GM12878 (cell line): ENCODE measurements around the gene RER1. TPM values are rescaled to one million over a fixed set of nuclear protein-coding genes. Genes with fewer than 3 reads are reported as not detected.

Experiments
- ATAC-seq: fragments of 200-7000 bp; cut with Tn5 transposase; 3 replicates; pipeline ENCODE4 v1.9.1; 2020; ENCODE audit warnings: mild to moderate bottlenecking, moderate library complexity
- BruUV-seq: library from RNA; stranded (reverse); fragments of 400-500 nt; replicated peaks from 2 replicates; lab custom pipeline; 2021; lab: Mats Ljungman, UMichigan
- CTCF ChIA-PET: fragments of 300-600 bp; sonication (Branson Sonifier 250); formaldehyde crosslinking; extraction: SDS; loops from one replicate; lab custom pipeline; 2021; ENCODE audit warnings: inconsistent platforms; lab: Yijun Ruan, JAX
- POLR2A ChIA-PET: fragments of 350-600 bp; formaldehyde crosslinking; extraction: SDS; loops from one replicate; lab custom pipeline; 2021; ENCODE audit warnings: inconsistent platforms; lab: Charles Lee
- RAD21 ChIA-PET: fragments of 300-600 bp; sonication (Branson Sonifier 250); formaldehyde crosslinking; loops from one replicate; lab custom pipeline; 2023; ENCODE audit warnings: antibody characterized with exemption; ENCODE audit not compliant: unreplicated experiment; lab: Charles Lee
- SMC1A ChIA-PET: fragments of 300-600 bp; sonication (Branson Sonifier 250); formaldehyde crosslinking; loops from one replicate; lab custom pipeline; 2023; ENCODE audit not compliant: unreplicated experiment, uncharacterized antibody; lab: Charles Lee
- DNase-seq: peaks from one replicate; pipeline ENCODE4 v3.0.0-alpha.2; 2011; ENCODE audit warnings: low read depth, low spot score
- FAIRE-seq: peaks from 3 replicates; lab custom pipeline; 2011; peaks lifted over from hg19 to GRCh38; lab: Jason Lieb, UNC
- H2AFZ ChIP-seq: 2 replicates; pipeline ENCODE4 v1.6.0; 2011; ENCODE audit warnings: low read depth, low read length, control low read depth; ENCODE audit not compliant: control insufficient read depth
- H3K27ac ChIP-seq: 2 replicates; pipeline ENCODE4 v1.5.1; 2011; ENCODE audit warnings: control low read depth; ENCODE audit not compliant: control insufficient read depth, insufficient read depth
- H3K27me3 ChIP-seq, 2 experiments: replicated peaks in 1 of 2; 2 replicates each; pipeline versions ENCODE4 v1.6.0 to v1.6.1; 2011; ENCODE audit warnings: low read length in 1 of 2; ENCODE audit not compliant: control insufficient read depth in 2 of 2, insufficient read depth in 2 of 2
- H3K36me3 ChIP-seq, 2 experiments: 2 replicates each; pipeline ENCODE4 v1.5.1; 2011; ENCODE audit warnings: low read length in 1 of 2; ENCODE audit not compliant: control insufficient read depth in 2 of 2, insufficient read depth in 2 of 2
- H3K4me1 ChIP-seq: 2 replicates; pipeline ENCODE4 v1.6.1; 2011; ENCODE audit warnings: mild to moderate bottlenecking, low read length, moderate library complexity, mixed read lengths; ENCODE audit not compliant: control insufficient read depth, insufficient read depth
- H3K4me2 ChIP-seq: 2 replicates; pipeline ENCODE4 v1.6.0; 2011; ENCODE audit warnings: control low read depth; ENCODE audit not compliant: control insufficient read depth, insufficient read depth
- H3K4me3 ChIP-seq: fragments of 200-600 bp; sonication (generic); 2 replicates; pipeline ENCODE4 v1.5.1; 2016
- H3K79me2 ChIP-seq: 2 replicates; pipeline ENCODE4 v1.6.0; 2011; ENCODE audit warnings: low read length; ENCODE audit not compliant: control insufficient read depth, insufficient read depth
- H3K9ac ChIP-seq: 2 replicates; pipeline ENCODE4 v1.8.0; 2011; ENCODE audit warnings: low read length, control low read depth, mixed read lengths; ENCODE audit not compliant: control insufficient read depth, insufficient read depth
- H3K9me3 ChIP-seq: replicated peaks from 3 replicates; pipeline ENCODE4 v1.5.1; 2011; ENCODE audit warnings: mild to moderate bottlenecking, low read length; ENCODE audit not compliant: control insufficient read depth, insufficient read depth
- H4K20me1 ChIP-seq: 2 replicates; pipeline ENCODE4 v1.6.0; 2011; ENCODE audit not compliant: control insufficient read depth, insufficient read depth
- ESRRA ChIP-seq: IDR thresholded peaks from 2 replicates; pipeline ENCODE4 v1.6.1; 2012; ENCODE audit warnings: mild to moderate bottlenecking, low read length, improper control_type of control experiment
- HDGF ChIP-seq: fragments of 450-650 bp; IDR thresholded peaks from 2 replicates; pipeline ENCODE4 v1.6.1; 2016; ENCODE audit warnings: antibody characterized with exemption
- IKZF2 ChIP-seq, 2 experiments: fragments of 450-650 bp; IDR thresholded peaks; 2 replicates each; pipeline ENCODE4 v1.6.1; 2017; ENCODE audit warnings: mild to moderate bottlenecking in 2 of 2, moderate library complexity in 2 of 2
- IRF4 ChIP-seq: IDR thresholded peaks from 2 replicates; pipeline ENCODE4 v1.6.1; 2011; ENCODE audit warnings: low read depth, low read length
- MYC ChIP-seq: IDR thresholded peaks from 2 replicates; pipeline ENCODE4 v1.6.1; 2011; ENCODE audit warnings: mild to moderate bottlenecking, low read length, moderate library complexity, inconsistent platforms; ENCODE audit not compliant: insufficient read depth, insufficient replicate concordance, insufficient read length, severe bottlenecking
- STAT3 ChIP-seq: IDR thresholded peaks from 2 replicates; pipeline ENCODE4 v1.6.1; 2011; ENCODE audit warnings: low read depth, low read length, improper control_type of control experiment
- WGBS: methylation state at CpG from one replicate; pipeline ENCODE4 v1.1.6; 2016; ENCODE audit warnings: low lambda C conversion rate; ENCODE audit not compliant: insufficient replicate concordance, insufficient coverage; ENCODE audit errors: missing lambda C conversion rate; 5-methylcytosine and 5-hydroxymethylcytosine counted together
- in situ Hi-C: fragments of 300-500 bp; cut with MboI; formaldehyde crosslinking; loops from 9 replicates; pipeline ENCODE4 v1.14.3; 2018; ENCODE audit warnings: mixed read lengths
- intact Hi-C: fragments of 100-400 bp; cut with micrococcal nuclease; formaldehyde crosslinking; loops from one replicate; pipeline ENCODE4 v1.14.2; 2022; ENCODE audit not compliant: unreplicated experiment
- polyA plus RNA-seq, 11 experiments: library from polyadenylated mRNA; depleted of rRNA in 4 of 11; unstranded in 6 of 11; stranded (reverse) in 5 of 11; fragments of >200 nt; fragmentation: Nextera tagmentation in 4 of 11; fragmentation: Illumina TruSeq in 1 of 11; extraction: Ambion mirVana in 4 of 11; extraction: Trizol in 1 of 11; gene quantifications; 1 replicate in 1 of 11; 2 replicates in 10 of 11; pipeline versions ENCODE4 v1.2.1 to v1.2.3, GENCODE V29; 2011 to 2016; ENCODE audit warnings: inconsistent platforms in 2 of 11, missing spikeins in 2 of 11, low read depth in 1 of 11
- total RNA-seq, 4 experiments: library from RNA; depleted of rRNA in 3 of 4; stranded (reverse); fragments of >200 nt in 3 of 4; fragmentation: Illumina TruSeq in 1 of 4; extraction: Trizol in 1 of 4; gene quantifications; 2 replicates each; pipeline versions ENCODE4 v1.2.1 to v1.2.3, GENCODE V29; 2013 to 2021
- TF ChIP-seq, protein P1 (sequence below): IDR thresholded peaks from 2 replicates; pipeline ENCODE4 v1.6.1; 2011; ENCODE audit warnings: borderline replicate concordance, low read depth, mild to moderate bottlenecking, moderate library complexity, low read length; ENCODE audit not compliant: insufficient read depth, poor library complexity, severe bottlenecking
- TF ChIP-seq, protein P2 (sequence below), 3 experiments: IDR thresholded peaks in 2 of 3; conservative IDR thresholded peaks in 1 of 3; 2 replicates each; pipeline ENCODE4 v1.5.1; 2011; ENCODE audit warnings: low read depth in 3 of 3, low read length in 3 of 3, mild to moderate bottlenecking in 3 of 3, control low read depth in 2 of 3, moderate library complexity in 2 of 3, inconsistent platforms in 1 of 3, mixed read lengths in 1 of 3; ENCODE audit not compliant: control insufficient read depth in 2 of 3, insufficient read depth in 1 of 3; ENCODE audit errors: extremely low read depth in 1 of 3
- TF ChIP-seq, protein P3 (sequence below): fragments of 150-350 bp; IDR thresholded peaks from 2 replicates; pipeline ENCODE4 v1.6.1; 2016; ENCODE audit warnings: low read depth, low read length

Gene RER1
- total and polyA plus RNA-seq, 10 of the 15 experiments (the other 5 are each of a cell fraction or from before 2014, with no cell fraction given) = 29.2 to 274 (median 136) TPM

DNA sequence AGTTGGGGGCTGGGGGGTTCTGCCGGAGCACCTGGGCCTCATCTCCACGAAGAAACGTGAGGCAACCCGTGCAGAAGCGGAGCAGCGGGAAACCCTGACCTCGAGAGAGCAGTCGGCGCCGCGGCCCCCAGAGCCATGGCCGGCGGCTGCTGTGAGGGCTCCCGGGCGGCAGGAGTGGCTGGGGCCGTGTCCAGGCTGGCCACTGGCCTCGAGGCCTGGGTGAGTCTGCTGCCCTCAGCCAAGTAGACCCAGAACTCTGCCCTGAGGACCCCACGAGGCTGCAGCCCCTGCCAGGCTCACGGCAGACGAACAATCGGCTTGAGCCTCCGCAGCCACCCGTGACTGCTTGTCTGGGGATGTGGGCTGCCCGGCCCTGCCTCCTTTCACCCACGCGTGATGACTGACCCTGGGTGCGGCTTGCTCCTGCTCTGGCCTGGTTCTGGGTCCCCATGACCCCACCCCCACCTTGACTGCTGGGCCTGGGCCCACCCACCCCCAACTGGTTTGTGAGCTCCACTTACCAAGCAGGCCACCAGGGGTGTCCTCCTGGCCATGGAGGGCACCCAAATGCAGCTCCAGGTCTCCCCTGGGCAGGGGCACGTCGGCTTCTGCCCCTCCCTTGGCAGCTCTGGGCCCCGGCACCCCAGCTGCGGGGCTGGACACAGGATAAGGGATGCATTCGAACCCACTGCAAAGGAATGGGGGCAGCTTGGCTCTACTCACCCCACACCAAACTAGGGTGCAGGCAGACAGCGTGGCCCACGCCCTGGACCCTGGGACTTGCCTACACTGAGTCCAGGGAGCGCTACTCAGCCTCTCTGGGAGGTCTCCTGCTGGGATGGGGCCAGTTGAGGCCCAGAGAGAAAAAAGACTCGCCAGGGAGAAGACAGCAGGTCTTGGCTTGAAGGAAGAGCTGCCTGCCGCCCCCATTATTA is 34.5 kb upstream of the RER1 start:
- no peak overlapping the region for H3K9ac ChIP-seq
- no peaks in the 10 kb centered on the region; a peak in 1 of 4 replicates for H3K27me3 ChIP-seq
- no peaks in the 10 kb centered on the region for H4K20me1 ChIP-seq
- BruUV-seq = no TSS peak
- 46% methylated on average over 37 of the region's 37 CpGs for WGBS
- ChIA-PET RAD21 (no interaction called here), POLR2A (no interaction called here), SMC1A (no interaction called here), CTCF (no interaction called here)
- H3K36me3 ChIP-seq = no peaks in the 10 kb centered on the region
- H3K4me3 ChIP-seq = no peak overlapping the region
- in situ Hi-C loops (no loop called here), intact Hi-C loops (no loop called here)
- H3K4me1 ChIP-seq = no peaks in the 10 kb centered on the region
- ATAC-seq = no peak
- no peaks in the 10 kb centered on the region for H3K79me2 ChIP-seq
- no peak for FAIRE-seq
- DNase-seq = no peak
- TF ChIP-seq, protein P1, sequence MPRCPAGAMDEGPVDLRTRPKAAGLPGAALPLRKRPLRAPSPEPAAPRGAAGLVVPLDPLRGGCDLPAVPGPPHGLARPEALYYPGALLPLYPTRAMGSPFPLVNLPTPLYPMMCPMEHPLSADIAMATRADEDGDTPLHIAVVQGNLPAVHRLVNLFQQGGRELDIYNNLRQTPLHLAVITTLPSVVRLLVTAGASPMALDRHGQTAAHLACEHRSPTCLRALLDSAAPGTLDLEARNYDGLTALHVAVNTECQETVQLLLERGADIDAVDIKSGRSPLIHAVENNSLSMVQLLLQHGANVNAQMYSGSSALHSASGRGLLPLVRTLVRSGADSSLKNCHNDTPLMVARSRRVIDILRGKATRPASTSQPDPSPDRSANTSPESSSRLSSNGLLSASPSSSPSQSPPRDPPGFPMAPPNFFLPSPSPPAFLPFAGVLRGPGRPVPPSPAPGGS = no peak
- TF ChIP-seq, protein P2, sequence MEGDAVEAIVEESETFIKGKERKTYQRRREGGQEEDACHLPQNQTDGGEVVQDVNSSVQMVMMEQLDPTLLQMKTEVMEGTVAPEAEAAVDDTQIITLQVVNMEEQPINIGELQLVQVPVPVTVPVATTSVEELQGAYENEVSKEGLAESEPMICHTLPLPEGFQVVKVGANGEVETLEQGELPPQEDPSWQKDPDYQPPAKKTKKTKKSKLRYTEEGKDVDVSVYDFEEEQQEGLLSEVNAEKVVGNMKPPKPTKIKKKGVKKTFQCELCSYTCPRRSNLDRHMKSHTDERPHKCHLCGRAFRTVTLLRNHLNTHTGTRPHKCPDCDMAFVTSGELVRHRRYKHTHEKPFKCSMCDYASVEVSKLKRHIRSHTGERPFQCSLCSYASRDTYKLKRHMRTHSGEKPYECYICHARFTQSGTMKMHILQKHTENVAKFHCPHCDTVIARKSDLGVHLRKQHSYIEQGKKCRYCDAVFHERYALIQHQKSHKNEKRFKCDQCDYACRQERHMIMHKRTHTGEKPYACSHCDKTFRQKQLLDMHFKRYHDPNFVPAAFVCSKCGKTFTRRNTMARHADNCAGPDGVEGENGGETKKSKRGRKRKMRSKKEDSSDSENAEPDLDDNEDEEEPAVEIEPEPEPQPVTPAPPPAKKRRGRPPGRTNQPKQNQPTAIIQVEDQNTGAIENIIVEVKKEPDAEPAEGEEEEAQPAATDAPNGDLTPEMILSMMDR (IDR thresholded peaks at IDR 0.05 in 2 of 3, conservative IDR thresholded peaks at IDR 0.05 in 1 of 3; ENCODE audit: control insufficient read depth in 2 of 3, extremely low read depth in 1 of 3, insufficient read depth in 1 of 3, low read depth in 3 of 3, low read length in 3 of 3) = no peak
- TF ChIP-seq, protein P3, sequence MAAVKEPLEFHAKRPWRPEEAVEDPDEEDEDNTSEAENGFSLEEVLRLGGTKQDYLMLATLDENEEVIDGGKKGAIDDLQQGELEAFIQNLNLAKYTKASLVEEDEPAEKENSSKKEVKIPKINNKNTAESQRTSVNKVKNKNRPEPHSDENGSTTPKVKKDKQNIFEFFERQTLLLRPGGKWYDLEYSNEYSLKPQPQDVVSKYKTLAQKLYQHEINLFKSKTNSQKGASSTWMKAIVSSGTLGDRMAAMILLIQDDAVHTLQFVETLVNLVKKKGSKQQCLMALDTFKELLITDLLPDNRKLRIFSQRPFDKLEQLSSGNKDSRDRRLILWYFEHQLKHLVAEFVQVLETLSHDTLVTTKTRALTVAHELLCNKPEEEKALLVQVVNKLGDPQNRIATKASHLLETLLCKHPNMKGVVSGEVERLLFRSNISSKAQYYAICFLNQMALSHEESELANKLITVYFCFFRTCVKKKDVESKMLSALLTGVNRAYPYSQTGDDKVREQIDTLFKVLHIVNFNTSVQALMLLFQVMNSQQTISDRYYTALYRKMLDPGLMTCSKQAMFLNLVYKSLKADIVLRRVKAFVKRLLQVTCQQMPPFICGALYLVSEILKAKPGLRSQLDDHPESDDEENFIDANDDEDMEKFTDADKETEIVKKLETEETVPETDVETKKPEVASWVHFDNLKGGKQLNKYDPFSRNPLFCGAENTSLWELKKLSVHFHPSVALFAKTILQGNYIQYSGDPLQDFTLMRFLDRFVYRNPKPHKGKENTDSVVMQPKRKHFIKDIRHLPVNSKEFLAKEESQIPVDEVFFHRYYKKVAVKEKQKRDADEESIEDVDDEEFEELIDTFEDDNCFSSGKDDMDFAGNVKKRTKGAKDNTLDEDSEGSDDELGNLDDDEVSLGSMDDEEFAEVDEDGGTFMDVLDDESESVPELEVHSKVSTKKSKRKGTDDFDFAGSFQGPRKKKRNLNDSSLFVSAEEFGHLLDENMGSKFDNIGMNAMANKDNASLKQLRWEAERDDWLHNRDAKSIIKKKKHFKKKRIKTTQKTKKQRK = no peak
- TF ChIP-seq ESRRA = no peak
- no peak for TF ChIP-seq IKZF2 (IDR thresholded peaks at IDR 0.05)
- TF ChIP-seq STAT3 = no peak
- no peak for TF ChIP-seq MYC
- TF ChIP-seq HDGF = no peak
- TF ChIP-seq IRF4 = no peak
- H3K9me3 ChIP-seq = no peaks in the 10 kb centered on the region
- no peak overlapping the region for H2AFZ ChIP-seq
- no peak overlapping the region for H3K4me2 ChIP-seq
- no peak overlapping the region for H3K27ac ChIP-seq
